Bronchial epithelial cell (primary cell): ENCODE data around the gene USP8. TPM values are rescaled to one million over a fixed set of nuclear protein-coding genes. Genes with fewer than 3 reads are reported as not detected.

Source experiments
- DNase-seq: peaks from one replicate; pipeline ENCODE4 v3.0.0-alpha.2; 2010; ENCODE audit warnings: low read depth
- FAIRE-seq: peaks from 2 replicates; lab custom pipeline; 2011; peaks lifted over from hg19 to GRCh38; lab: Jason Lieb, UNC
- H3K27me3 ChIP-seq: 2 replicates; pipeline ENCODE4 v1.5.1; 2011; ENCODE audit warnings: low read length; ENCODE audit not compliant: control insufficient read depth, insufficient read depth
- H3K36me3 ChIP-seq: 2 replicates; pipeline ENCODE4 v1.5.1; 2011; ENCODE audit warnings: low read length; ENCODE audit not compliant: control insufficient read depth, insufficient read depth
- H3K4me3 ChIP-seq: 2 replicates; pipeline ENCODE4 v1.5.1; 2011; ENCODE audit warnings: mild to moderate bottlenecking, low read depth, low read length, control low read depth
- total RNA-seq: library from RNA; depleted of rRNA; stranded (reverse); fragments of >200 nt; gene quantifications from 2 replicates; pipeline ENCODE4 v1.2.1, GENCODE V29; 2014
- TF ChIP-seq, protein P1 (sequence below): IDR thresholded peaks from 2 replicates; pipeline ENCODE4 v1.5.1; 2011; ENCODE audit warnings: mild to moderate bottlenecking, moderate library complexity, low read length, control low read depth, inconsistent platforms; ENCODE audit not compliant: insufficient read depth, severe bottlenecking

The USP8 gene
- total RNA-seq, 1 donor from 2014 or later: 30.8 TPM

DNA sequence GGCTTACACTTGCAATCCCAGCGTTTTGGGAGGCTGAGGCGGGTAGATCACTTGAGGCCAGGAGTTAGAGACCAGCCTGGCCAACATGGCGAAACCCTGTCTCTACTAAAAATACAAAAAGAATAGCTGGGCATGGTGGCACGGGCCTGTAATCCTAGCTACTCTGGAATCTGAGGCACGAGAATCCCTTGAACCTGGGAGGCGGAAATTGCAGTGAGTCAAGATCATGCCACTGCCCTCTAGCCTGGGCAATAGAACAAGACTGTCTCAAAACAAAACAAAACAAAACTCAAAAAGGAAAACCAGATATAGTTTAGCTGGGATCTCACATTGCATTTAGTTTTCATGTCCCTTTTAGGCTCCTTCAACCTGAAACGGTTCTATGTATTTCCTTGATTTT lies 125.1 kb downstream of the USP8 start:
- no peaks in the 10 kb centered on the region for H3K27me3 ChIP-seq
- H3K4me3 ChIP-seq: no peak overlapping the region
- DNase-seq: no peak
- TF ChIP-seq, protein P1, sequence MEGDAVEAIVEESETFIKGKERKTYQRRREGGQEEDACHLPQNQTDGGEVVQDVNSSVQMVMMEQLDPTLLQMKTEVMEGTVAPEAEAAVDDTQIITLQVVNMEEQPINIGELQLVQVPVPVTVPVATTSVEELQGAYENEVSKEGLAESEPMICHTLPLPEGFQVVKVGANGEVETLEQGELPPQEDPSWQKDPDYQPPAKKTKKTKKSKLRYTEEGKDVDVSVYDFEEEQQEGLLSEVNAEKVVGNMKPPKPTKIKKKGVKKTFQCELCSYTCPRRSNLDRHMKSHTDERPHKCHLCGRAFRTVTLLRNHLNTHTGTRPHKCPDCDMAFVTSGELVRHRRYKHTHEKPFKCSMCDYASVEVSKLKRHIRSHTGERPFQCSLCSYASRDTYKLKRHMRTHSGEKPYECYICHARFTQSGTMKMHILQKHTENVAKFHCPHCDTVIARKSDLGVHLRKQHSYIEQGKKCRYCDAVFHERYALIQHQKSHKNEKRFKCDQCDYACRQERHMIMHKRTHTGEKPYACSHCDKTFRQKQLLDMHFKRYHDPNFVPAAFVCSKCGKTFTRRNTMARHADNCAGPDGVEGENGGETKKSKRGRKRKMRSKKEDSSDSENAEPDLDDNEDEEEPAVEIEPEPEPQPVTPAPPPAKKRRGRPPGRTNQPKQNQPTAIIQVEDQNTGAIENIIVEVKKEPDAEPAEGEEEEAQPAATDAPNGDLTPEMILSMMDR: no peak
- FAIRE-seq: no peak
- no peaks in the 10 kb centered on the region for H3K36me3 ChIP-seq

DNA sequence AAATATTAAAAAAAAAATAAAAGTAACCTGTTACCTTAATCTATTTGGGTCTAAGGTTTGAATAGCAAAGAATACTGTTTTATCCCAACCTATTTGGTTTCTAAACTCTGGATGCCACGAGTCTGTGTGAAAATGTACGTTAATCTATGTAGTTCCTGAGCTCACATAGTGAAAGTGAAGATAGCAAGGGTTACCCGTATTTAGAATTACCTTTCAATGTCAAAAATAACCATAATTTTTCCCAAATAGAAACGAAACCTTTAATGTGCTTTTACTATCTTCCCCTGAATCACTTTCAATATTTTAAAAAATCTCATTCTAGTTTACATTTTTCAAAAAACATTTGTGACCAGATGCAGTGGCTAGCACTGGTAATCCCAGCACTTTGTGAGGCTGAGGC lies 128.0 kb downstream of the USP8 start:
- DNase-seq (no peak), FAIRE-seq (no peak)
- Histone ChIP-seq H3K4me3 (no peak overlapping the region), H3K27me3 (no peaks in the 10 kb centered on the region), H3K36me3 (no peaks in the 10 kb centered on the region)
- TF ChIP-seq, protein P1: no peak

DNA sequence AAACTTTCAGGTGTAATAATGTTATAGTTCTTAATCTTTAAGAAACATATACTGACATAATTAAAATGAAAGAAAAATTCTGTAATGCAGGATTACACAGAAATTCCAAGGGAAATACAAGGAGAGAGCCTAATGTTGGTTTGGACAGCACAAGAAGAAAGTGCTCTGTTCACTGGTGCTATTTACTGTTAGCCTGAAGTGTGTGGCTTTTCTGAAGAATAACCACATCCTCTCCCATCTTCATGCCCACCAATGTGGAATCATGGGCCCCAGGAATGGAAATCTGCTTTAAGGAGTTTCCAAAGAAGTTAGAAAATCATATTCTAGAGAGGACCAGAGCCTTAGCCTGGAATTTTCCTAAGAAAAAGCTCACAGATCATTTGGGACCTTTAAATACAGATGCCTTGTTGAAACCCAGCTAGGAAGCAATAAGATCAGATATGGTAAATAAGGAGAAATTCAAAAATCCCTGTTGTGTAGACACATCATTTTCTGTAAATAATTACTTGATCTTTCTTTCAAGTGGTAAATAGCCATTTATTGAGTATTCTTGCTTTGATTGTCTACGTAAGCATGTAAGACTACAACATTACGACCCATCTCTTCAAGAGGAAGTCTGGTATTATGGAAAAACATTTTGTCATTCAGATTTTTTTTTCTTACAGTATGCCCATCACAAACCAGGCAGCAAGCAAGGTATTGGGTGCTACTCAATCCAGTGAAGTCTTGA lies 132.6 kb downstream of the USP8 start:
- TF ChIP-seq, protein P1: no peak
- H3K36me3 ChIP-seq: no peaks in the 10 kb centered on the region
- FAIRE-seq: no peak

DNA sequence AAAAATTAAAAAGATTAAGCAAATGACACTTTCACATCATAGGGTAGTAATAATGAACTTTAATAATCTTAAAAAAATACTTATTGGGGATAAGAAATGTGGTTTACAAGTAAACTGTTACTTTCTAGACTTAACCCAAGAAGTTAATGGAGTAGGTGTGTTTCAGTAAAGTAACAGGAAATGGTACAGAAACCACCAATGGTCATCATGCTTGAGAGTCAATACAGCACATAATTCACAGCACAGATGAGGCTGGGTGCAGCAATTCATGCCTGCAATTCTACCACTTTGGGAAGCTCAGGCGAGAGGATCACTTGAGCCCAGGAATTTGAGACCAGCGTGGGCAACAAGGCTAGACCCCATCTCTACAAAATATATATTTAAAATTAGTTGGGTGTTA lies 133.8 kb downstream of the USP8 start:
- no peak for FAIRE-seq
- Histone ChIP-seq H3K4me3 (no peak overlapping the region), H3K27me3 (no peaks in the 10 kb centered on the region), H3K36me3 (peaks cover 3% of the 10 kb centered on the region)
- no peak for DNase-seq
- TF ChIP-seq, protein P1: no peak

More for the DNA sequence above, 132.6 kb downstream of the USP8 start:
- Histone ChIP-seq H3K27me3 (no peaks in the 10 kb centered on the region), H3K4me3 (no peak overlapping the region)
- no peak for DNase-seq

DNA sequence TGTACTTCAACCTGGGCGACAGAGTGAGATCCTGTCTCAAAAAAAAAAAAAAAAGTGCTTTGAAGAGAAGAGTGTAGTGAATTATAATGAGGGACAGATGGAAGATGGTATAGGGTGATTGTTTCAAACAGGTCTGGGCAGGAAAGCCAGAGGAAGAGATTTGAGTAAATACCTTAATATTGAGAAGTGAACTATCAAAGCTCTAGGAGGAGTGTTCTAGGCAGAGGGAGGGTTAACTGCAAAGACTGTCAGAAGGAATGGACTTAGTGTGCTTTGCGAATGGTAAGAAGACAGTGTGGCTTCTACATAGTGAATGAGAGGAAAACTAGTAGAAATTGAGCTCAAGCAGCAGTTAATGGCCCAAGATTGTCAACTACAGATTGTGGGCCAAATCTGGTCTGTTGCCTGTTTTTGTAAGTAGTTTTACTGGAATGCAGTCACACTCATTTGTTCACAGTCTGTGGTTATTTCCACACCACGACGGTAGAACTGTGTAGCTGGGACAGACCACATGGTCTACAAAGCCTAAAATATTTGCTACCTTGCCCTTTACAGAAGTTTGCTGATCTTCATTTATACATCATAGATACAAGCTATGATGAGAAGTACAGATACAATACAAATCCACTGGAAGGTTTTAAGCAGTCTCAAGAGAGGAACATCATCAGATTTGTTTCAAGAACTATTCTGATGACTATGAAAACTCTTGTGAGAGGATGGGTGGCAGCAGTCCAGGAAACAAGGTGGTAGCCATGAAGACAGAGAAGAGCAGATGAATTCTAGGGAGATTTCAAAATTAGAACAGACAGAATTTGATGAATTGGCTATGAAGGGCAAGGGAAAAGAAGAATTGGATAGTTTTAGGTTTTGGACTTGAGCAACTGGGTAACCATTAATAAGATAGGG lies 138.8 kb downstream of the USP8 start:
- no peak overlapping the region for H3K4me3 ChIP-seq
- H3K27me3 ChIP-seq: no peaks in the 10 kb centered on the region
- TF ChIP-seq, protein P1: no peak
- peaks cover 3% of the 10 kb centered on the region for H3K36me3 ChIP-seq
- peak; percentile 3 for DNase-seq
- no peak for FAIRE-seq
